Non-pigmented ciliary epithelial cell (primary cell): Measurements from ENCODE around the gene CLMN.

ENCODE experiments used
- DNase-seq: peaks from one replicate; pipeline ENCODE4 v3.0.0-alpha.2; 2010; ENCODE audit warnings: low read depth

The CLMN gene

DNA sequence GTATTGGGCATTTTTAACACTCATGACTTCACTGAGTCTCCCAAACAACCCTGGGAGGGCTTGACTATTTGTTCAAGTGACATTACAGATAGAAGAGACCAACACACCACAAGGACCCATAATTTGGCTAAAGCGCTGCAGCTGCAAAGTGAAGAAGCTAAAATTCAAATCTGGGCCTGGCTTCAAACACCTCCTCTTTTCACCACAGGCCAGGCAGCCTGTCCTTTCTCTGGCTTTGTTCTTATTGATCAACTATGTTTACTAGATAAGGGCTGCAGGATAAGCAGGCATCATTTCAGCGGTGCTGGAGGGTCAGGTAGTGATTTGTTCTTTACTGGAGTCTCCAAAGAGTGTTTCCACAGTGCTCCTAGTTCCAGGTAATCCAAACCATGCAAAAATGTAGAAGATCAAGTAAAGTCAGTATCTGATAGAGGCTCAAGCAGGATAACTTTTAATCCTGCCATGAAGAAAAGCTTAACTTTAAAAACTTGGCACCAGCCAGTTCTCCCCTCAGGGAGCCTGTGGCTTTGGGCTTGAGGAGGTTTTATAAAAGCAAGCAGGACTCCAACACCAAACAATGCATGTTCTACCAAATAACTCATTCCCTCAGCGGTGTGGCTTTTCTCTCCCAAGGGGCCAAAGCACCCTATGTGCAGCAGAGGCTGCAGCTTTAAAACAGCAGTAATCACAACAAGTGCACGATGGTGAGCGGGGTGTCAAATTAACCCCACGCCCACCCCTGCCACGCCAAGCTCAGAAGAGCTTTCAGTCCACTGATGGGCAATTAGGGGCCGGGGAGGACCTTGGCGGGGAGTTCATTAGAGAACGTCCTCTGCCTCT, 16.8 kb downstream of the CLMN start:
- DNase-seq, result no peak

DNA sequence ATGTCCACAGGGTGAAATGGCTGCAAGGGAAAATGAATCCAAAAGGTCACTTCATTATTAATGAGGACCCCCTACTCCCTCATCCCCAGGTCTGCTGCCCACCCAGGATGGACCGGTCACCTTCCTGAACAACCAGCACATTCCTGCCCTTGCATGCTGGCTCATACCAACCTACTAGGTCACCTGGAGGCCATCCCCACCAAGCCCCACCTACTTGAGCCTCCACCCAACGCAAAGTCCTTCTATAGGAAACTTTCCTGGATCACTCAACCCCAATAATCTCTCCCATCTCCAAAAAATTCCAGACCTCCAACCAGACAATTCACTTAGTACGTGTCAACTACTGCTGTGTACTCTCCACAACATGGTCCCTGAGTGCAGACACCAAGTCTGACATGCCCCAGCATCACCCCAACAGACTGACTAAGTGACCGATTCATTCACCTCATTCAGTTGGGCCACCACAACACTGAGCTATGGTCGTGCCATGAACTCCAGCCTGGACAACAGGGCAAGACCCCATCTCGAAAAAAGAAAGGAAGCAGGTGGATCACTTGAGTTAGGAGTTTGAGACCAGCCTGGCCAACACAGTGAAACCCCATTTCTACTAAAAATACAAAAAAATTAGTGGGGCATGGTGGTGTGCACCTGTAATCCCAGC, 18.1 kb downstream of the CLMN start:
- DNase-seq, result no peak

GRCh38 chr14:95300697-95301526, 18.8 kb downstream of the CLMN start:
- no peak for DNase-seq

GRCh38 chr14:95300002-95300696, 19.6 kb downstream of the CLMN start:
- no peak for DNase-seq

- DNase-seq, result no peak
Observed at GRCh38 chr14:95299271-95299670, 20.4 kb downstream of the CLMN start.

GRCh38 chr14:95297832-95298231, 21.9 kb downstream of the CLMN start:
- DNase-seq, result no peak

GRCh38 chr14:95296966-95297365, 22.7 kb downstream of the CLMN start:
- DNase-seq, result no peak

- no peak for DNase-seq
Observed at GRCh38 chr14:95295600-95296376, 23.9 kb downstream of the CLMN start.

DNA sequence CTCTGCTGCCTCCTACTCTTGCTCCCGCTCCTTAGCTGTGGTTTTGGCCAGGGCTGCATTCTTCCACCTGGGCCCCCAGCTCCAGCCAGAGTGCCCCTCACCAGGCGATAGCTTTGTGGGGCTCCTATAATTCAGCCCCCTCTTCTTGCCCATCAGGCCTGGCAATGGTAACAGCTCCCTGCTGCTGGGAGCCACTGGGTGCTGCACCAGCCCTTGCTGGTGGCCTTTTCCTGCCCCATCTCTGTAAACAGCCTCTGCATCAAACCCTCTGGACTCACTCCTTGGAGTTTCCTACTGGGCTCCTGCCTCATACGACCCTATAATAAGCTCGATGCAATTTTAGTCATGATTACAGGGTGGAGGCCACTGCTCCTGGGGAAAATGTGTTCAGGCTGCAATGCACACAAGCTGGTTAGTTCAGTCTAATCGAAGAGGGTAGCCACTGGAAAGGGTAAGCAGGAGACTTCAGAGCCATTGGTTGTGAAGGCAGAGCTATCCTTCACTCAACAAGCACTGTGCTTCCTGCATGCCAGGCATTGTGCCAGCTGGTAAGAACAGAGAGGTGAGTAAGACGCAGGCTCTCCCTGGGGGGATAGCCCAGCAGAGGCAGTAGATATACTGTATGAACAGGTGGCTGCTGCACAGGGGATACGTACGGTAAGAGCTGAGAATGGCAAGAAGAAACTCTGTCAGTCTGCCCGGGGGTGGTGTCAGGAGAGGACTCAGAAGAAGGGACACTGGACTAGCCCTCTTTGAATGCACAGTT, 24.7 kb downstream of the CLMN start:
- no peak for DNase-seq

DNA sequence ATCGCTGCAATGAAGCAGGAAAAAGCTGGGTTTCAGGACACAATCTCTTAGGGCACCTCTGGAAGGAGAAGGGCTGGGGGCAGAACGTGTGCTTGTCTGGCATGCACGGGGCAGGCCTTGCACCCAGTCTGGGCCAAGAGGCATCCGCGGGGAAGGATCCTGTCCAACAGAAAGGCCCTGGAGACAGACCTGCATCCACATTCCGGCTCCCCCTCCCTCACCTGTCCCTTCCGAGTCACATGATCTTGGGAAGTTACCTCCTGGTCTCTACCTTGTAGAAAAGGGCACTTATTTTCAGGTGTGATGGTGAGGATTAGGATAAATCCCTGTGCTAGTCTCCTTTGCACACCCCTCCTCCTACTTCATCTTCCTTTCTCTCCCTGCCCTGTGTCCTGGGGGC, 25.4 kb downstream of the CLMN start:
- no peak for DNase-seq

DNA sequence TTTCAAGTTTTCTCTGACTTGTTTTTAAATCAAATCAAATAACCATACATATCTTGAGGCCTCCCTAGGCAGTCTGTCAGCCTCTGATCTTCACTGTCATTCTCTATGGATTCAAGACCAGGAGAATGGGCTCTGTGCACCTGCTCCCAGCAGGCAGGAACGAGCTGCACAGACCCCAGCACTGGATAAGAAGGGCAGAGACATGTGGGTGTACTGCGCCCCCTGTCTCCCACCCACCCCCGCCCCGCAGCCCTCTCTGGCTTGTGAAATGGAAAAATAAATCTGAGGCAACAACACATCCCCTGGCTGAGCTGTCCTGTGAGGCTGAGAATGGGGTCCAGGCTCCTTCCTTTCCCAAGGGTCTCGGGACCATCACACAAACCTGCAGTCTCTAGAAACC, 26.3 kb downstream of the CLMN start:
- no peak for DNase-seq

GRCh38 chr14:95292660-95293425, 26.9 kb downstream of the CLMN start:
- no peak for DNase-seq

DNA sequence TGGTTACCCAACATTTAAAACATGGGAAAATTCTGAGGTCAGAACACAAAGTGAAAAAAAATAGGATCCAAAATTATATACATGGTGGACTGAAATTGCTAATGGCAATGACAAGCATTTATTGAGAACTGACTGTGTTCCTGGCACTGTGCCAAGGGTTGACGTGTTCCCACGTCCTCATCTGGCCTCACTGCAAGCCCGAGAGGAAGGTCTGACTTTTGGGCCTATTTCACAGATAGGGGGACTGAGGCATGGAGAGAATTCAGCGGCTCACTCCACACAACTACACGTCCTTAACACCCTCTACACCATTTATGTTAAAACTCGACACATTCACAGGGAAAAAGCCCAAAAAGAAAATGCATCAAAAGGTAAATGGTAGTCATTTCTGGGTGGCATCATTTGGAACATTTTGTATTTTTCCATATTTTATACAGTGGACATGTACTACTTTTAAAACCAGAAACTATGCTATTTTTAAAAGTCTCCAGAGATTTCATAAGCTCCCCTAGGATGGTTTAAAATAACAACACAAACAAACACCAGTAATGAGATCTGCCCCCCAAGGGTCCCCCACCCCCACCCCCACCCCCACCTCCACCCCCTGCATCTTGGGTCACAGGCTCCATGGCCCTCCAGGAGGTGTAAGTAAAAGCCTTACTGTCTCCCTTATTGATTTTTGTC, 27.7 kb downstream of the CLMN start:
- DNase-seq, result no peak

GRCh38 chr14:95290871-95291431, 28.8 kb downstream of the CLMN start:
- no peak for DNase-seq

DNA sequence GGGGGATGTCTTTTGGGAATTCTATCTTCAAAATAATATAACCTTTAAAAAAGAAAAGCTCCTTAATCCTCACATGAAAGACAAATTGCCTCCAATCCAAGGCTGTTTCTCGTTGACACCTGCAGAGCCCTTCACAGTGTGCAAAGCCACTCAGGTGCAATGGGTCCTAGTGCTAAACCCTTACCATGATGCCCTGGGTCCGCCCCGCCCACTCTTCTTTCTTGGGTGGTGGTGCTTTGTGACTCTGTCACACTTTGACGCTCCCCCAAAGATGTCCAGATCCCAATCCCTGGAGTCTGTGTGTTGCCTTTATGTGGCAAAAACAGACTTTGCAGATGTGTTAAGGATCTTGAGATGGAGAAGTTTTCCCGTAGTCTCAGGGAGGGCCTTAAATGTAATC, 29.7 kb downstream of the CLMN start:
- no peak for DNase-seq

- DNase-seq, result no peak
Observed at GRCh38 chr14:95289323-95290010, 30.2 kb downstream of the CLMN start.

DNA sequence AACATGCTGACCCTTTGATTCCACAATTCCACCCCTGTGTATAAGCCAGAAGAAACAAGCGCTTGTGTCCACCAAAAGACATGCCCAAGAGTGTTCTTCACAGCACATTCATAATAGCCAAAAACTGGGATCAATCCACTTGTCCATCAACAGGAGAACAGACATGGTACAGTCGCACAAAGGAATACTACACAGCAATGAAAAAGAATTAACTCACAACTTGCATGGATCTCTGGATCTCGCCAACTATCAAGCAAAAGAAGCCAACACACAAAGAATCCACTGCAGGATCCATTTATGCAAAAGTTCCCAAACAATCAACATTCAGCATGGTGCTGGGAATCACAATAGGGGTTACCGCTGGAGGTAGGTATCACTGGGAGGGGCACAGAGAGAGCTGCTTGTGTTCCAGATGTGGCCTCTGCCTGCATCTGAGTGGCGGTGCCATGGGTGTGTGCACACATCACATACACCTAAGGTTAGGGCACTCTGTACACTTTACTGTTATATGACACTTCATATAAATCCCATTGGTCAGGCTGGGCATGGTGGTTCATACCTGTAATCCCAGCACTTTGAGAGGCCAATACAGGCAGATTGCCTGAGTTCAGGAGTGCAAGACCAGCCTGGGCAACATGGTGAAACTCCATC, 30.9 kb downstream of the CLMN start:
- DNase-seq, result no peak
